ENCODE results near the gene BRSK1.

Gene BRSK1

DNA sequence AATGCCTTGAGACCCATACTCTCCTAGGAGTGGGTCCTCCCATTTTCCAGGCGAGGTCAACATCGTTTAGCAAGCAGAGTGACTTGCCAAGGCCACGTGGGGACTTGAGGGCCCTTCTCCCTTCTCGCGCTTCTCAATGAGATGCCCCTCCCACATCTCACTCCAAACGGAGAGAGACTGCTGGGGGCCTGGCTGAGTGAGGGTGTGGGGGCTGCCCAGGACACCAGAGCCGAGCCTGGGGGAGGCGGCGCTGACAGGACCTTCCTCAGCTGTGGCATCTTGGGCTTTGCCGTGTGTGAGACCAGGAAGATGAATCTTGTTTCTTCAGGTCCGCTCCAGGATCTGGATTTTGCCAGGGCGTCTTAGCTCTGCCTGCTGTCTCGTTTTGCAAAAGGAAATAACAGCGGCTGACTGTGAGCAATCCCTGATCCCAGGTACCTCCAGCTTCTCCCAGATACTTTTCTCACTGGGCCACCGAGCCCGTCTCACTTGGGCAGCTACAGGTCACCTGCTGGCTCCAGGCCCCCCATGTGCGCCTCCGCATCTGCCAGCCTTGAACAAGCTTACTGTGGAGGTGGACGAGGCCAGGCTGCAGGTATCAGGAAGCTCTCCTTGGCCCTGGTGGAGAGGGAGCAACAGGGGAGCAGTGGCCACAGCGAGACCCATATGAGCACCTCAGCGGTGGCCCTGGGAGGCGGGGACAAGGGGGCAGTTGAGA, 64.7 kb downstream of the BRSK1 start:
- H3K79me1 ChIP-seq (ENCODE audit: low read depth, low read length): peaks cover 2% of the 10 kb centered on the region
- WGBS, 2 donors (ENCODE audit: extremely low coverage in 2 of 2, insufficient read length in 2 of 2, insufficient replicate concordance in 1 of 2): no CpG with 5 or more reads among the region's 22 CpGs
- H3K23ac ChIP-seq (ENCODE audit: low read depth, low read length, poor library complexity): peak overlapping the region; percentile 81
- peak overlapping the region; percentile 78 for H3K9ac ChIP-seq (ENCODE audit: low read depth, low read length, poor library complexity)
- no peak overlapping the region for H3K4me3 ChIP-seq (ENCODE audit: low read length in 2 of 2)
- H3K4ac ChIP-seq (ENCODE audit: low read length): no peak overlapping the region
- no peak overlapping the region for H2BK15ac ChIP-seq (ENCODE audit: low read length)
- no peak overlapping the region for H4K91ac ChIP-seq (ENCODE audit: low read depth, low read length, poor library complexity)
- H3K27ac ChIP-seq (replicated peaks; ENCODE audit: low read length): peak overlapping the region; percentile 46
- peak overlapping the region; percentile 73 for H2BK12ac ChIP-seq (ENCODE audit: low read length)
- H2BK5ac ChIP-seq (ENCODE audit: low read length): no peak overlapping the region
- no peak overlapping the region for H2BK120ac ChIP-seq (ENCODE audit: low read depth, low read length)
- peaks cover 0 to 25% (median 21%) of the 10 kb centered on the region in 3 experiments for H3K27me3 ChIP-seq (ENCODE audit: control insufficient read depth in 3 of 3, insufficient read depth in 3 of 3, low read depth in 1 of 3, low read length in 3 of 3)
- peak overlapping the region; percentile 84 for H3K18ac ChIP-seq (ENCODE audit: low read length)
- H3K9me3 ChIP-seq (replicated peaks in 1 of 2; ENCODE audit: control insufficient read depth in 2 of 2, insufficient read depth in 1 of 2, low read depth in 1 of 2, low read length in 2 of 2): peaks cover 0 to 2% of the 10 kb centered on the region in 2 donors
- no peak for DNase-seq (ENCODE audit: low spot score)
- no peak overlapping the region for H2AFZ ChIP-seq (ENCODE audit: low read length)
- H3K4me2 ChIP-seq (ENCODE audit: insufficient read depth, low read length, poor library complexity, severe bottlenecking): no peak overlapping the region
- peak overlapping the region; percentile 95 for H3K14ac ChIP-seq (ENCODE audit: low read length)
- H3K4me1 ChIP-seq (ENCODE audit: control insufficient read depth in 2 of 2, insufficient read depth in 1 of 2, low read depth in 1 of 2, low read length in 2 of 2): peaks cover 19 to 21% of the 10 kb centered on the region in 2 donors
- peaks cover 17 to 39% of the 10 kb centered on the region in 2 donors for H3K36me3 ChIP-seq (replicated peaks in 1 of 2; ENCODE audit: control insufficient read depth in 2 of 2, insufficient read depth in 2 of 2, low read length in 2 of 2)
- H4K8ac ChIP-seq (ENCODE audit: low read depth, low read length): no peak overlapping the region
- H2AK5ac ChIP-seq (ENCODE audit: low read depth, low read length): peak overlapping the region; percentile 87

GRCh38 chr19:55350620-55351315, 67.0 kb downstream of the BRSK1 start:
- H3K79me1 ChIP-seq (ENCODE audit: low read depth, low read length): no peaks in the 10 kb centered on the region
- peak overlapping the region; percentile 27 for H3K4ac ChIP-seq (ENCODE audit: low read length)
- peak overlapping the region; percentile 71 for H3K18ac ChIP-seq (ENCODE audit: low read length)
- H4K91ac ChIP-seq (ENCODE audit: low read depth, low read length, poor library complexity): peak overlapping the region; percentile 92
- no CpG with 5 or more reads among the region's 11 CpGs for WGBS, 2 donors (ENCODE audit: extremely low coverage in 2 of 2, insufficient read length in 2 of 2, insufficient replicate concordance in 1 of 2)
- H2BK120ac ChIP-seq (ENCODE audit: low read depth, low read length): no peak overlapping the region
- no peak overlapping the region for H4K8ac ChIP-seq (ENCODE audit: low read depth, low read length)
- no peak for DNase-seq (ENCODE audit: low spot score)
- H3K27me3 ChIP-seq (ENCODE audit: control insufficient read depth in 3 of 3, insufficient read depth in 3 of 3, low read depth in 1 of 3, low read length in 3 of 3): peaks cover 7 to 46% (median 40%) of the 10 kb centered on the region in 3 experiments
- H3K36me3 ChIP-seq (replicated peaks in 1 of 2; ENCODE audit: control insufficient read depth in 2 of 2, insufficient read depth in 2 of 2, low read length in 2 of 2): peaks cover 5 to 20% of the 10 kb centered on the region in 2 donors
- no peak overlapping the region for H2AFZ ChIP-seq (ENCODE audit: low read length)
- peak overlapping the region; percentile 24 for H2BK5ac ChIP-seq (ENCODE audit: low read length)
- peak overlapping the region; percentile 21 for H3K9ac ChIP-seq (ENCODE audit: low read depth, low read length, poor library complexity)
- H2BK12ac ChIP-seq (ENCODE audit: low read length): peak overlapping the region; percentile 22
- peak overlapping the region; percentile 89 for H3K14ac ChIP-seq (ENCODE audit: low read length)
- H3K23ac ChIP-seq (ENCODE audit: low read depth, low read length, poor library complexity): peak overlapping the region; percentile 65
- peaks cover 0 to 2% of the 10 kb centered on the region in 2 donors for H3K9me3 ChIP-seq (replicated peaks in 1 of 2; ENCODE audit: control insufficient read depth in 2 of 2, insufficient read depth in 1 of 2, low read depth in 1 of 2, low read length in 2 of 2)
- H3K27ac ChIP-seq (replicated peaks; ENCODE audit: low read length): no peak overlapping the region
- H3K4me3 ChIP-seq (ENCODE audit: low read length in 2 of 2): no peak overlapping the region
- no peak overlapping the region for H3K4me2 ChIP-seq (ENCODE audit: insufficient read depth, low read length, poor library complexity, severe bottlenecking)
- H2AK5ac ChIP-seq (ENCODE audit: low read depth, low read length): peak overlapping the region; percentile 81
- H2BK15ac ChIP-seq (ENCODE audit: low read length): no peak overlapping the region
- H3K4me1 ChIP-seq (ENCODE audit: control insufficient read depth in 2 of 2, insufficient read depth in 1 of 2, low read depth in 1 of 2, low read length in 2 of 2): peaks cover 19 to 24% of the 10 kb centered on the region in 2 donors

GRCh38 chr19:55352040-55352439, 68.2 kb downstream of the BRSK1 start:
- H2BK120ac ChIP-seq (ENCODE audit: low read depth, low read length): no peak overlapping the region
- no peak overlapping the region for H3K4ac ChIP-seq (ENCODE audit: low read length)
- H4K91ac ChIP-seq (ENCODE audit: low read depth, low read length, poor library complexity): no peak overlapping the region
- no peak overlapping the region for H2BK12ac ChIP-seq (ENCODE audit: low read length)
- H2BK5ac ChIP-seq (ENCODE audit: low read length): no peak overlapping the region
- H3K79me1 ChIP-seq (ENCODE audit: low read depth, low read length): no peaks in the 10 kb centered on the region
- no peak overlapping the region for H2AFZ ChIP-seq (ENCODE audit: low read length)
- H3K4me3 ChIP-seq (ENCODE audit: low read length in 2 of 2): no peak overlapping the region
- H2BK15ac ChIP-seq (ENCODE audit: low read length): no peak overlapping the region
- H3K9me3 ChIP-seq (replicated peaks in 1 of 2; ENCODE audit: control insufficient read depth in 2 of 2, insufficient read depth in 1 of 2, low read depth in 1 of 2, low read length in 2 of 2): peaks cover 0 to 2% of the 10 kb centered on the region in 2 donors
- H3K18ac ChIP-seq (ENCODE audit: low read length): peak overlapping the region; percentile 67
- H3K36me3 ChIP-seq (replicated peaks in 1 of 2; ENCODE audit: control insufficient read depth in 2 of 2, insufficient read depth in 2 of 2, low read length in 2 of 2): peaks cover 3 to 12% of the 10 kb centered on the region in 2 donors
- no CpG with 5 or more reads among the region's 6 CpGs for WGBS, 2 donors (ENCODE audit: extremely low coverage in 2 of 2, insufficient read length in 2 of 2, insufficient replicate concordance in 1 of 2)
- peak overlapping the region; percentile 50 for H3K23ac ChIP-seq (ENCODE audit: low read depth, low read length, poor library complexity)
- H3K27ac ChIP-seq (replicated peaks; ENCODE audit: low read length): no peak overlapping the region
- peak overlapping the region; percentile 27 for H2AK5ac ChIP-seq (ENCODE audit: low read depth, low read length)
- H3K4me1 ChIP-seq (ENCODE audit: control insufficient read depth in 2 of 2, insufficient read depth in 1 of 2, low read depth in 1 of 2, low read length in 2 of 2): peaks cover 19 to 24% of the 10 kb centered on the region in 2 donors
- H3K27me3 ChIP-seq (ENCODE audit: control insufficient read depth in 3 of 3, insufficient read depth in 3 of 3, low read depth in 1 of 3, low read length in 3 of 3): peaks cover 7 to 53% (median 52%) of the 10 kb centered on the region in 3 experiments
- H3K4me2 ChIP-seq (ENCODE audit: insufficient read depth, low read length, poor library complexity, severe bottlenecking): no peak overlapping the region
- H4K8ac ChIP-seq (ENCODE audit: low read depth, low read length): no peak overlapping the region
- H3K9ac ChIP-seq (ENCODE audit: low read depth, low read length, poor library complexity): peak overlapping the region; percentile 60
- DNase-seq (ENCODE audit: low spot score): no peak
- H3K14ac ChIP-seq (ENCODE audit: low read length): no peak overlapping the region

GRCh38 chr19:55352549-55353145, 68.8 kb downstream of the BRSK1 start:
- no peak for DNase-seq (ENCODE audit: low spot score)
- Histone ChIP-seq H3K4ac (ENCODE audit: low read length) (no peak overlapping the region), H2AK5ac (ENCODE audit: low read depth, low read length) (peak overlapping the region; percentile 36), H2BK120ac (ENCODE audit: low read depth, low read length) (no peak overlapping the region), H4K8ac (ENCODE audit: low read depth, low read length) (no peak overlapping the region), H2BK12ac (ENCODE audit: low read length) (no peak overlapping the region), H2BK15ac (ENCODE audit: low read length) (peak overlapping the region; percentile 17), H3K9ac (ENCODE audit: low read depth, low read length, poor library complexity) (no peak overlapping the region), H3K18ac (ENCODE audit: low read length) (no peak overlapping the region), H3K4me2 (ENCODE audit: insufficient read depth, low read length, poor library complexity, severe bottlenecking) (no peak overlapping the region), H3K27ac (replicated peaks; ENCODE audit: low read length) (no peak overlapping the region), H3K14ac (ENCODE audit: low read length) (no peak overlapping the region), H3K27me3 (ENCODE audit: control insufficient read depth in 3 of 3, insufficient read depth in 3 of 3, low read depth in 1 of 3, low read length in 3 of 3) (peaks cover 7 to 59% (median 56%) of the 10 kb centered on the region in 3 experiments), H3K9me3 (replicated peaks in 1 of 2; ENCODE audit: control insufficient read depth in 2 of 2, insufficient read depth in 1 of 2, low read depth in 1 of 2, low read length in 2 of 2) (peaks cover 0 to 2% of the 10 kb centered on the region in 2 donors), H3K23ac (ENCODE audit: low read depth, low read length, poor library complexity) (no peak overlapping the region), H3K36me3 (replicated peaks in 1 of 2; ENCODE audit: control insufficient read depth in 2 of 2, insufficient read depth in 2 of 2, low read length in 2 of 2) (peaks cover 2 to 6% of the 10 kb centered on the region in 2 donors), H3K4me1 (ENCODE audit: control insufficient read depth in 2 of 2, insufficient read depth in 1 of 2, low read depth in 1 of 2, low read length in 2 of 2) (peaks cover 18 to 24% of the 10 kb centered on the region in 2 donors), H2BK5ac (ENCODE audit: low read length) (no peak overlapping the region), H2AFZ (ENCODE audit: low read length) (no peak overlapping the region), H3K79me1 (ENCODE audit: low read depth, low read length) (no peaks in the 10 kb centered on the region), H4K91ac (ENCODE audit: low read depth, low read length, poor library complexity) (no peak overlapping the region), H3K4me3 (ENCODE audit: low read length in 2 of 2) (no peak overlapping the region)
- WGBS, 2 donors (ENCODE audit: extremely low coverage in 2 of 2, insufficient read length in 2 of 2, insufficient replicate concordance in 1 of 2): no CpG with 5 or more reads among the region's 25 CpGs
